Skin epidermis (tissue), 12 donors: ENCODE results near the gene VAV2.

ENCODE experiments used
- H3K27ac ChIP-seq, 21 experiments: fragments of 200-600 bp; sonication (generic) in 11 of 21; one replicate each; pipeline ENCODE4 v1.5.0; 2020; ENCODE audit warnings: mild to moderate bottlenecking in 3 of 21, inconsistent platforms in 2 of 21, moderate library complexity in 2 of 21
- H3K4me3 ChIP-seq, 7 experiments: fragments of 200-600 bp; sonication (generic) in 2 of 7; one replicate each; pipeline ENCODE4 v1.5.0; 2020; ENCODE audit warnings: inconsistent platforms in 2 of 7, mild to moderate bottlenecking in 2 of 7, moderate library complexity in 1 of 7

The VAV2 gene

DNA sequence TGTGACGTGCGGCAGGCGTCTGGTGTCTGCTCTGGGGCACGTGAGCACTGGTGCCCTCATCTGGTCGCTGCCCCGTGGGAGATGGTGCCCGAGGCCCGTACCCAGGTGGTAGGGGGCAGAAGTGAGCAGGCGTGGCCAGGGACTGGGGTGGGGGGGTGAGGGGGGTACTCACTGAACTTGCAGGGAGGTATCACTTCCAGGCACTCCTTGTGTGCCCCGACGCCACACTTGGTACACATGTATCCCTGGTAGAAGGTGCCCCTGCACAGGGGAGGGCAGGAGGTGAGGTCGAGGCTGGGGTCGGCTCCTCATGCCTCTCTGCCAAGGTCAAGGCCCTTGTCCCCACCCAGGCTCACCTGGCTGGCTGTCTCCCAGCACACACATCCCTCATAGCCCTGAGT, 208.8 kb downstream of the VAV2 start:
- H3K27ac ChIP-seq = no peak overlapping the region
- H3K4me3 ChIP-seq = no peak overlapping the region

DNA sequence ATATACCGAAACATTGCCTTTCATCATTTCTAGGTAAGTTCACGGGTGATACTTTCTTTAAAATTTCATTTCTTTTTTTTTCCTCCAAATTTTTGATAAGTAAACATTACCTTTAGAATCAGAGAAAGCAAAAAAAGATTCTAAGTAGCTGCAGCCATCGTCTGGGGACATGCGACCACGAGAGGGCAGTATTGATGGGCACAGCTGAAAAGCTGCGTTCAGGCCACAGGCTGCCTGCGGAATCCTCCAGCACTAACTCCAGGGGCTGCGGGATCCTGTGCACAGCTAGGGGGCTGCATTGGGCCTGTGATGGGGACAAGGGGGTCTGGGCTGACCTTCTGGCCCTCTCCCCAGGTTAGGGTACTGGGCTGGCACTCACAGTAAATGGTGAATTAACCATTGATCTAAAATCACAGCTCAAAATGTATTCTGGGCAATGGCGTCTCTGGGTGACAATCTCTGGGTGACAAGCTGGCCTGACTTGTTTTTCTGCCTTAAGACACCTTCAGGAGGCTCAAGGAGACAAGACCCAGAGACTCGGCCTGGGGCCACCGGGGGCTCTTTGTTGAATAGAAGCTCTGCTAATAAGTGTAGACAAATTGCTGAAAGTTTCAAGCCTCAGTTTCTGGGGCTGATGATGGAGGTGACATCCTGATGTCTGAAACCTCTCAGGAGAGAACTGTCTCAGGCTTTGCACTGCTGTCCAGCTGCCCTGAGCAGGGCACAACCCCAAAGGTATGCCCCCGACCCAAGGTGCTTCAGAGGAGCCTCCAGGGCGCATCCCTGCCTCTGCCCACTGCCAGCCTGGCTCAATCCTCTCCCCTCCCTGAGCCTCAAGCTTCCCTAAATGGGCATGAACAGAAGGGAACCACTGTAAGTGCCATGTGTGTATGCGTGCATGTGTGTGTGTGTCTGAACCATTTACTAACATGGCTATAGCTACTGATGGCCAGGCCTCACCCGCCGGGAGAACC, 209.7 kb downstream of the VAV2 start:
- Histone ChIP-seq H3K27ac (no peak overlapping the region), H3K4me3 (no peak overlapping the region)

DNA sequence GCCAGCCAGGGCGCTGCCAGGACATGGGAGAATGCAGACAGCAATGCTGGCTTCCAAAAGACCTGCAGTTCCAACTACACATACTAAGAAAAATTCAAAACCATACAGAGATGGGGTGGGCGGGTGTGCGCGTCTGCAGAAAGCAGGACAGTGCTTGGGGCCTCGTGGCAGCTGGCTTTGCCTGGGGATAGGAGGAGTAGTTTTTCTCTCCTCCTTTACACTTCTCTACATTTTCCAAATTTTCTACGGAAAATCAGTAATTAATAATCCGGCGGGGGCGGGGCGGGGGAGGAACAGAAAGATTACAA, 210.3 kb downstream of the VAV2 start:
- H3K4me3 ChIP-seq = no peak overlapping the region

DNA sequence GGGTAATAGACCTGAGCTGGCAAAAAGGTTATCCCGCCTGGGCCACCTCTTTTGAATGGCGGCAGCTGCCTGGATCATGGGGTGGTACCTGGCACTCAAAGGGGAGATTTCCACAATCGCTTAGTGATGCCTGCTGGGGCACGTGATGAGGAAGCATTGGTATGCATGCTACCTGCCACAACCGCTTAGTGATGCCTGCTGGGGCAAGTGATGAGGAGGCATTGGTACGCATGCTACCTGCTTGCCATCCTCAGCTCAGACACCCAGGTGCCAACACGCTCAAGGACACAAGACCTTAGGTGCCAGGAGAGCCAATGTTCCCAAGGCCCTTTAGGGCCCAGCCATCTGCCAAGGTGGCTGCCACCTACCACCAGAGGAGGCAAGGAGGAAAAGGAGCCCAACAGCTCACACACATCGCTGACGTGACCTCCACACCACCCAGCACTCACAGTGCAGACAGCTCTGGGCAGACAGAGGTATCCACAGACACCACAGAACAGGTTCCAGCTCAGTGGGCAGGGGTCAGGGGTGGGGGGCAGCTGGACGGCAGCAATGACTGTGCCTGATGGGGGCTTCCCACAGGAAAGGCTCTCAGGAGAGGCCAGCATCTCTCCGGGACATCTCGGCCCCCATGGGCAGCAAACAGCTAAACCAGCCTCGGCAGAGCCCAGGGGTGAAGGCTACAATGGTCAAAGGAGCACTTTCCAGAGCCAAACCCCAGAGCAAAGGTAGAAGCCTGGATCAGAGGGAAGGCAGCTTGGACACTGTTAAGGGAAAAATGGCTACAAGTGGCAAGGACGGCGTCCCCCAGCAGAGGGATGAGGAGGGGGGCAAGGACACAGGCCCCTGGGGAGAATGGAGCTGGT, 210.9 kb downstream of the VAV2 start:
- no peak overlapping the region for H3K4me3 ChIP-seq
- no peak overlapping the region for H3K27ac ChIP-seq

More for the DNA sequence above, 210.3 kb downstream of the VAV2 start:
- H3K27ac ChIP-seq = no peak overlapping the region

DNA sequence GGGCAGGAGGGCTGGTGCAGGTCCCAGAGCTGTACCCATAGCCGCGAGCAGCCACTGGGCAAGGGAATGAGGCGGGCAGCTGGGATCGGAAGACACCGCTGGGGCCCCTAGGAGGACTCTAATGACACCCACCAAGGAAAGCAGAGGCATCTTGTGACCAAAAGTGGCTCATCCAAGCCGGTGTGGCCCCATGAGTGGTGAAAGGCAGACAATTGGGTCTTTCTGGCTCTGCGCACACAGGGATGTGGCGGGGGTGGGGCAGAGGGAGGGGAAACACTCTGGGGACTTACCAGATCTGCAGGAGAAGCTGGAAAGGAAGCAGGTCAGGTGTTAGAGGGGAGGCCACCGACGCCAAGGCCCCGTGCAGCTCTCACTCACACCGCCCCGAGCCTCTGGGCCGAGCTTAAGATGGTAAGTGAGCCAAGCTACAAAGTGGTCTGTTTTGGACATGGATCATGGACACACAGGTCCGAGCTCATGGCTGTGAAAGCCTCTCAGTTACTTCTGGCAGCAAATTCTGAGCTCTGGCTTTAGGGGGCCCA, 211.6 kb downstream of the VAV2 start:
- Histone ChIP-seq H3K4me3 (no peak overlapping the region), H3K27ac (no peak overlapping the region)

DNA sequence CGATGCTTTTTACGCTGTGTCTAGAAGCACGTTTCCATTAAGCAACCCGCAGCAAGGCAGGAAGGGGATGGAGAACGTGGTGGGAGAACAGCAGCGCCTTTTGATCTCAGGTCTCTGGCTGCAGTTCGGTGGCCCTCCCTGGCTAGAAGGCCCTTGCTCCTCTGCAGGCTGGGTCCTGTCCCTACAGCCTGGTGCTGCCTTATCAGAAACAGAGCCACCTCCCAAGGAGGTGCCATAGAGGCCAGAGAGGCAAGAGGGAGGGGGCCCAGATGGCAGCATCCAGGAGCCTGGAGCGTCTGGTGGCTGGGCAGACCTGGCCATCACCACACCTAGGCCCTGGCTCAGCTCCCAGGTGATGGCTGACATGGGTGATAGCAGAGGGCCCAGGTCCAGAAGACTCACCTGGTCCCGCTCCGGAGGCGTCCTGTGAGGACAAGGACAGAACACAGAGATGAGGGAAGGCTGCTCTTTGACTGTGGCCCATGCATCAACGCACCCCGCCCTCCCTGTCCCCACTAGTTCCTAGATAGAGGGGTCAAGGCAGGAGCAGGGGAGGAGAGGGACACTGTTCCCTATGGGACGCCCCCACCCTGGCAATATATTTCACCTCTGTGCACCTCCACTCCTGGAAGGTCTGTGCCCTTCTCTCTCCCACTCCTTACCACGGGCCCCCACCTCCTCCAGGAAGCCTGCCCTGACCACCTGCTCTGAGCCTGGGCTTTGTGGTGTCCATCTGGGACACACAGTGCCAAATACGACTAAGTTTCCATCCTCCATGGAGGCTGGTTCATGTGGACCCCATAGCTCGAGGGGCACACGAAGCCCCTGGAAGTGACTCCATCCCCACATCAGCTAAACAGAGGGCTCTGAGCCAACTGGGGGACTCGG, 212.4 kb downstream of the VAV2 start:
- H3K27ac ChIP-seq = no peak overlapping the region
- H3K4me3 ChIP-seq = no peak overlapping the region

DNA sequence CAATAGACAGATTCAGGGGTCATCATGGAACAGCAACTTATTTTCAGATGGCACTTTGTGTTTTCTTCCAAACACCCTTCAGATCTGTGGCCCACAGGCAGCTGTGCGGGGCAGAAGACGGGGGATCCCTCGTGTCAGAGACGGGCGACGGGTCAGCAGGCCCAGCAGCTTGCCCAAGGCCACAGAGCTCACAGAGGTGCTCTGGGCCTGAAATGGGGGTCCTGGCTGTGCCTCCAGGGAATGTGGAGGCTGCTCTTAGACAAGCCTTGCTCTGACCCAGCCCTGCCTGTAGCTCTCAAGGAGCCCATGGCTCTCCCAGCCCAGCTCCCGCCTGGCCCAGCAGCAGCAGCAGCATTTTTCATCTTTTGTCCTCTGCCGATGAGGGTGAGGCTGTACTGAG, 213.0 kb downstream of the VAV2 start:
- Histone ChIP-seq H3K27ac (no peak overlapping the region), H3K4me3 (no peak overlapping the region)

DNA sequence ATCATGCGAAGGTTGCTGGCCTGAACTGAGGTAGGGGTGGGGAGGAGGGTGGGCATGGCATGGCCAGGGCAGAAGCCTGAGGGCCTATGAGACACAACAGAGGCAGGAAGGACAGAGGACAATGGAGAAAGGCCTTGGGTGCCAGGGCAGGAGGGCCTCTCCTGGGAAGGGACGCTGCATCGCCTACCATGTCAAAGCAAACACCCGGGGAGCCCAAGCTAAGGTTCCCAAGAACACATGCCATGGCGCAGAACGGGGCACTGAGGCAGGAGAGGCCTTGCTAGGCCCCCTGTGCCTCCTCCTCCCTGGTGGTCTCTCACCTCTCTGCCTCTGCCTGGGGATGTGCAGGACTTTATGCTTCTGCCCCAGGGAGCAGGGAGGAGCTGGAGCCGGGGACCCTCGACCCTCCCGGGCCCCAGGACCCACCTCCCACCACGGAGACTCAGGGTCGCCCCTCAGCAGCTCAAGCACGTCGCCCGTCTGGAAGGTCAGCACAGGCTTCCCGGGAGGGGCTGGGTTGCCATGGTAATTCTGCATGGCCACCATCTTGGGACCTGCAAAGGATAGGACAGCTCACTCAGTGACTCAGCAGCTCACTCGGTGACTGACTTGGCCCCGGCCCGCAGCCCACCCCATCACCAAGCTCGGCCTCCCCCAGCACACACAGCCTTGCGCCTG, 213.6 kb downstream of the VAV2 start:
- H3K27ac ChIP-seq = no peak overlapping the region
- H3K4me3 ChIP-seq = no peak overlapping the region

DNA sequence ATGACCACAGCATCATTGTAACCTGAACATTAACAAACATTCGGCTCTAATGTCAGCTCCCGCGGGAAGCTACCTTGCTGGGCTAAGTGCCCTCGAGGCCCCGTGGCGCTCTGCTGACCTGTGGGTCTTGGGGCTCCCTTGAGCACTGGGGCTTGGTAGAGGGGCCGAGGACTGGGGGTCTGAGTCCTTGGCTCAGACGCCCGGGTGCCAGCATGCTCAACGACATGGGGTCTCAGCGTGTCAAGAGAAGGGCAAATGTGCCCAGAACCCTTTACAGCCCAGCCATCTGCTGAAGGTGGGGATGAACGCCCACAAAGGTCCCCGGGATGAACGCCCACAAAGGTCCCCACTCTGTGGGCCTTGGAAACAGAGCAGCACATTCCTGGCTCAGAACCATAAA, 214.3 kb downstream of the VAV2 start:
- no peak overlapping the region for H3K4me3 ChIP-seq
- H3K27ac ChIP-seq = no peak overlapping the region

DNA sequence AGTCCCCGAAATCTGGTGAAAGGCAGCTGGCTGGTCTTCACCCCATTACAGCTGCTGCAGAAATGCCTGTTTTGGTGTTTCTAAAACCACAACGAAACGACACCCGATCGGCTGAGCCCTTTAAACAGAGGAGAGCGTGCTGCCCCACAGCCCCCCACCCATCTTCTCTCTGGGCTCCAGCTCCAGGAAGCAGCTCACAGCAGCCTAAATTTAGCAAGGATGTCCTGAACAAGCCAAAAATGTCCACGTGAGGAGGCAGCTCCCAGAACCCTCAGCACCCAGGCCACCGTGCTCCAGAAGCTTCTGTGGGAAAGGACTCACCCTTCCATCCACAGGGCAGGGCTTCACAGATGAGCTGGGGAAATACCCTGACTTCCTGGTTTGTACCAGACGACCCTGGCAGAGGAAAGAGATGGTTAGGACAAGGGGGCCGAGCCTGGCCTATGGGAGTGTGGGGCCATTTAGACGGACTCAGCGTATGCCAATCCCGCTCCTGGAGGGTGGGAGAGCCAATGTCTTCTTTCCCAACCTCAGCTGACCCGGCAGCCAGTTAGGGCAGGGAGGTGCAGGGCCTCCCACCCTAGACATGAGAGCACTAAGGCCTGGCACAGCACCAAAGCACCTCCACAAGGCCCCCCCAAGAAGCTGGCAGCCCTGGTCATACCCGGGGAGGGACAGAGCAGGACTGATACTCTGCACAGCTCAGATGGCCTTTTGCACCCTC, 214.9 kb downstream of the VAV2 start:
- no peak overlapping the region for H3K27ac ChIP-seq
- H3K4me3 ChIP-seq = no peak overlapping the region

DNA sequence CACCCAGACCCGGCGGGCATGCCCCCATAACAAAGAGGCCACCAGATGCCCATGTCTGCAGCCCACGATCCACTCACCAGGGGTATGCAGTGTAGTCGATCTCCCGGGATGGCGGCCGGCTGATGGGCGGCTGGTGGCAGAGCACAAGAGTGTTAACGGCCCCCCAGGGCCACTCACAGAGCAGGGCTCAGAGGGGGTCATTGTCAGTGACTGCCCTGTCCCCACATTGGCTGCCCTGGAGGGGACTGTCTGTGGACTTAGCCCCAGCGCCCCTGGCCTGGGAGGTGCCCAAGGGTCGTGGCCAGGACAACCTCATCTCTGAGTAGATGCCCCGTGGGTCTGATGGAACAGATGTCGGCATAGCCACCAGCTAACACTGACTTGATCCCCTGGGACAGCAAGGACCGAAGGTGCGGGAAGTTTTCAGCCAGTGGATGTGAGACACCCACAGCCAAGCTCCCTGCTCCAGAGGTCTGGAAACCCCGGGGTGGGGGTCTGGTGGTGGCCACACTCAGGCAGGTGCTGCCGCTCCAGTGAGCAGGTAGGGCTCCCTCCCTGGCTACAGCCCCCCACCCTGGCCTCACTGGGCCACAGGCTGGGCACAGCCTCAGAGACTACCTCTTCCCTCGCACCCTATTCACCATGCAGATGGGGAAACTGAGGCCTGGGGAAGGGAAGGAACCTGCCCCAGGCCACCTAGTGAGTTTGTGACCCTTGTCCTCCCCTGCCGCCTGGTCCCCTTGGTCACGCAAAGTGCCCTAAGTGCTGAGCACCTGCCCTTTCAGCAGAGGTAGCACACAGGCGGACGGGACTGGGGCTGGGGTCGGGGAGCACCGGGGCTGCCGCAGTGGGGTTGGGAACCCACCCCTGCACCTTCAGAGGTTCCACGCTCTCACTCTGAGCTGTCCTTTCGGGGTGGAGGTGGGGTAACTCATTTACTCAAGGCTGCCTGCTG, 215.9 kb downstream of the VAV2 start:
- no peak overlapping the region for H3K4me3 ChIP-seq
- H3K27ac ChIP-seq = no peak overlapping the region

DNA sequence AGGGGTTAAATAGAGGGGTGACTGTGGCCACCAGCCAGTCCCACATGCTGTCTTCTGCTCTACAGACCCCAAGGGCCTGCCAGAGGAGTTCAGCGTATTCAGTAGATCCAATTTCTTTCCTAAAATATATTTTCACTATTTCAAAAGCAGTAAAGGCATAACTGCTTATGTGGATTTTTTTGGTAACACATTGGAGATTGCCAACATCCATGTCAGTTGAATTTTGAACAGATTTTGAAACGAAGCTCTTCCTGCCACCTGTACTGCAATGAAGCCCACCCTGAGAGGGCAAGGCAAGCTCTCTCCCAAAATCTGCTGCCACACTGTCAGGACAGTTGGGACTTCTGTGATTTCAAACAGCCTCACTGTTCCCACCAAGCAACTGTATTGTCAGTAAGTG, 216.8 kb downstream of the VAV2 start:
- Histone ChIP-seq H3K27ac (no peak overlapping the region), H3K4me3 (no peak overlapping the region)

DNA sequence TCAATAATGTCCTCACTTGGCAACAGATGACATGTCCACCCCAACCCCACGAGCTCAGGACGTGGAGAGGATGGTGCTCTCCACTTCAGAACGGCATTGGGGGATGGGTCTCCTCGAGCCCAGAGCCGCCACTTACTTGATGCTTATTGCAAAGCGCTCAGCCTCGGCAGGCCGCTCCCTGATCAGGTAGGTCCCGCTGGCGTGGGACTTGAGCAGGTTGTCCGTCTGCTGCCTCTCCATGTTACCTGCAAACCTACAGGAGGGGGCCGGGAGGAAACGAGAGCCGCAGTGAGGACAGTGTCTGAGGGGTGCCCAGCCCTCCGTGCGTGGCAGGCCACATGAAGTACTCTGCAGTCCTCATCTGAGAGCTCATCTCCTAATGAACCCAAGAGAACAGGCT, 217.3 kb downstream of the VAV2 start:
- H3K27ac ChIP-seq = no peak overlapping the region
- no peak overlapping the region for H3K4me3 ChIP-seq

DNA sequence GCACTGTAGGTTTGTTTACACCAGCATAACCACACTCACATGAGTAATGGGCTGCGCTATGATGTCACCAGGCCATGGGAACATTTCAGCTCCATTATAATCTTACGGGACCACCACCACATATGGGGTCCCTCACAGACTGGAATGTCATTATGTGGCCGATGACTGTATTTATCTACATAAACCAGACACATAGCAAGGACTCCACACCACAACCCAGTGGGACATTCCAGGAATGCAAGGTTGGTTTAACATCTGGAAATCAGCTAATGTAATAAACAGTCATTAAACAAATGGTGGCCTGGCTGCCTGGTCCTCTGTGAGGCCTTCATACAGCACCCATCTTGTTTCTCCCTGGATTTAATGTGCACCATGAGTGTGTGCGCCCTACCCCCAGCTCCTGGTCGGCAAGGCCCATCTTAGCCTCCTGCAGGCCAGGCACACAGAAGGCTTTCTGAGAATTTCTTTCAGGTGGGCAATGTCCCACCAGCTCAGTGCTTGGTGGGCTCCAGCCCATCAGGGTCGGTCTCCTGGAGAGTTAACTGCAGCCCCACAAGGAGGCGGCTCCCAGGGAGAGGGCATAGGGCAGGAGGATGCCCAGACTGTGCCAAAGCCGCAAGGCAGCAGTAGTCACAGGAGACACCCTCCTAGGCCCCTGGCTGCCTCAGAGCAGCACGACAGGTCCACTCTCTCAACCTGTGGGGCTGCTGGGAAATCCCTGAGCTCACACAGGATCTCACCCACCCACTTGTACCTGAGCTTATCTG, 218.1 kb downstream of the VAV2 start:
- no peak overlapping the region for H3K27ac ChIP-seq
- H3K4me3 ChIP-seq = no peak overlapping the region

DNA sequence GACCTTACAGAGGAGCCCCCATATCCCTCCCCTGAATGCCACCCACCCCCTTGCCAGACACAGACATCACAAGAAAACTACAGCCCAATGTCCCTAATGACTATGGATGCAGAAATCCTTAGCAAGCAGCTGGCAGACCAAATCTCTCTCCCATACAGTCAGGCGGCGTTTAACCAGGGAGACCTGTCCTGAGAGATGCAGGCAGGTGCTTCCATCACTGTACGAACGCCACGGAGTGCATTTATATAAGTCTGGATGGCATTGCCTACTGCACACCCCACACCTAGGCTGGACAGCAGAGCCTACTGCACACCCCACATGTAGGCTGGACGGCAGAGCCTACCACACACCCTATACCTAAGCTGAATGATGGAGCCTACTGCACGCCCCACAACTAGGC, 219.5 kb downstream of the VAV2 start:
- no peak overlapping the region for H3K27ac ChIP-seq
- H3K4me3 ChIP-seq = no peak overlapping the region
